ENCODE measurements around the gene KRTAP10-3. TPM values are rescaled to one million over a fixed set of nuclear protein-coding genes. Genes with fewer than 3 reads are reported as not detected.

Gene KRTAP10-3
- total RNA-seq, 1 donor from 2014 or later, result not detected

DNA sequence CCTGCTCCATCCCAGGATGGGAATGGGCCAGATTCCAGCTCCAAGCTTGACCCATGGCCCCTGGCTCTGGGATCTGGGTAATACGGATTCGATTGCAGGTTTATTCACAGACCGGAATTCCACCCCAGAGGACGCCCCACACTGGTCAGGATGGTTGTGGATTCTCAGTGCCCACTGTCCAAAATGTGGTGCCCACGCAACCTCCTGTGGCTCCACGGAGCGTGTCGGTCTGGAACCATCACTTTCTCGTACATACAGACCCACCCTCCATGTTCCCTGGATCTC is 50.2 kb downstream of the KRTAP10-3 start:
- Histone ChIP-seq H3K27me3 (ENCODE audit: control insufficient read depth, insufficient read depth, low read length) (peaks cover 35% of the 10 kb centered on the region), H3K4me3 (ENCODE audit: low read depth, low read length) (no peak overlapping the region), H3K36me3 (ENCODE audit: control insufficient read depth, insufficient read depth, low read length) (no peaks in the 10 kb centered on the region)
- DNase-seq (ENCODE audit: low read depth), result no peak
- TF ChIP-seq, protein P1, sequence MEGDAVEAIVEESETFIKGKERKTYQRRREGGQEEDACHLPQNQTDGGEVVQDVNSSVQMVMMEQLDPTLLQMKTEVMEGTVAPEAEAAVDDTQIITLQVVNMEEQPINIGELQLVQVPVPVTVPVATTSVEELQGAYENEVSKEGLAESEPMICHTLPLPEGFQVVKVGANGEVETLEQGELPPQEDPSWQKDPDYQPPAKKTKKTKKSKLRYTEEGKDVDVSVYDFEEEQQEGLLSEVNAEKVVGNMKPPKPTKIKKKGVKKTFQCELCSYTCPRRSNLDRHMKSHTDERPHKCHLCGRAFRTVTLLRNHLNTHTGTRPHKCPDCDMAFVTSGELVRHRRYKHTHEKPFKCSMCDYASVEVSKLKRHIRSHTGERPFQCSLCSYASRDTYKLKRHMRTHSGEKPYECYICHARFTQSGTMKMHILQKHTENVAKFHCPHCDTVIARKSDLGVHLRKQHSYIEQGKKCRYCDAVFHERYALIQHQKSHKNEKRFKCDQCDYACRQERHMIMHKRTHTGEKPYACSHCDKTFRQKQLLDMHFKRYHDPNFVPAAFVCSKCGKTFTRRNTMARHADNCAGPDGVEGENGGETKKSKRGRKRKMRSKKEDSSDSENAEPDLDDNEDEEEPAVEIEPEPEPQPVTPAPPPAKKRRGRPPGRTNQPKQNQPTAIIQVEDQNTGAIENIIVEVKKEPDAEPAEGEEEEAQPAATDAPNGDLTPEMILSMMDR (IDR thresholded peaks at IDR 0.05; ENCODE audit: insufficient read depth, low read length, poor library complexity, severe bottlenecking), result no peak

Other genes with a start within 250 kb of the KRTAP10-3 start
- 20.2 and 27.0 TPM in 2 replicates for gene CFAP410, start 219.4 kb downstream of the KRTAP10-3 start, total RNA-seq
- gene TRPM2, start 205.2 kb downstream of the KRTAP10-3 start, total RNA-seq, result 2.8 and 2.9 TPM in 2 replicates
- gene LRRC3, start 103.3 kb downstream of the KRTAP10-3 start, total RNA-seq, result 3.4 and 3.6 TPM in 2 replicates
- gene KRTAP10-1, start 18.6 kb downstream of the KRTAP10-3 start, total RNA-seq, result not detected in 2 replicates
- not detected in 2 replicates for gene KRTAP10-2, start 7.3 kb downstream of the KRTAP10-3 start, total RNA-seq
- not detected in 2 replicates for gene KRTAP10-4, start 14.9 kb upstream of the KRTAP10-3 start, total RNA-seq
- not detected in 2 replicates for gene KRTAP10-5, start 21.8 kb upstream of the KRTAP10-3 start, total RNA-seq
- gene KRTAP10-6, start 33.7 kb upstream of the KRTAP10-3 start, total RNA-seq, result not detected in 2 replicates
- gene KRTAP10-7, start 41.8 kb upstream of the KRTAP10-3 start, total RNA-seq, result not detected in 2 replicates
- gene KRTAP10-8, start 53.3 kb upstream of the KRTAP10-3 start, total RNA-seq, result not detected in 2 replicates
- gene KRTAP10-9, start 68.3 kb upstream of the KRTAP10-3 start, total RNA-seq, result not detected in 2 replicates
- gene KRTAP10-10, start 78.6 kb upstream of the KRTAP10-3 start, total RNA-seq, result not detected in 2 replicates
- gene KRTAP10-11, start 87.6 kb upstream of the KRTAP10-3 start, total RNA-seq, result not detected in 2 replicates
- gene KRTAP12-4, start 95.9 kb upstream of the KRTAP10-3 start, total RNA-seq, result not detected in 2 replicates
- not detected in 2 replicates for gene KRTAP12-3, start 99.1 kb upstream of the KRTAP10-3 start, total RNA-seq
- gene KRTAP12-2, start 108.1 kb upstream of the KRTAP10-3 start, total RNA-seq, result not detected in 2 replicates
- gene KRTAP12-1, start 123.4 kb upstream of the KRTAP10-3 start, total RNA-seq, result not detected in 2 replicates
- not detected in 2 replicates for gene KRTAP10-12, start 138.4 kb upstream of the KRTAP10-3 start, total RNA-seq
- gene TSPEAR, start 152.8 kb upstream of the KRTAP10-3 start, total RNA-seq, result not detected in 2 replicates
- gene UBE2G2, start 243.0 kb upstream of the KRTAP10-3 start, total RNA-seq, result 39.5 and 40.6 TPM in 2 replicates

Data from kidney epithelial cell (primary cell).